Fibroblast of skin of abdomen (primary cell): ENCODE measurements around the gene NEK7.

Source experiments
- DNase-seq: peaks from one replicate; pipeline ENCODE4 v3.0.0-alpha.2; 2013

Gene NEK7

GRCh38 chr1:198147216-198147615 lies 9.6 kb upstream of the NEK7 start:
- no peak for DNase-seq

- no peak for DNase-seq
These were observed 6.4 kb upstream of the NEK7 start for GRCh38 chr1:198150369-198150768.

GRCh38 chr1:198151688-198152087 lies 5.1 kb upstream of the NEK7 start:
- DNase-seq: peak; percentile 49

GRCh38 chr1:198153103-198153502 lies 3.7 kb upstream of the NEK7 start:
- DNase-seq: peak; percentile 78

- no peak for DNase-seq
These were observed 3.0 kb upstream of the NEK7 start for GRCh38 chr1:198153804-198154203.

- peak; percentile 85 for DNase-seq
These were observed 1.5 kb upstream of the NEK7 start for GRCh38 chr1:198155253-198155652.

GRCh38 chr1:198156111-198156744 lies 570 bp upstream of the NEK7 start:
- peak; percentile 78 for DNase-seq

- DNase-seq: peak; percentile 92
These were observed 546 bp downstream of the NEK7 start for GRCh38 chr1:198157241-198157846.

- peak; percentile 36 for DNase-seq
These were observed 1.3 kb downstream of the NEK7 start for GRCh38 chr1:198157847-198158725.

- DNase-seq: peak; percentile 91
These were observed 2.2 kb downstream of the NEK7 start for GRCh38 chr1:198158735-198159589.

- DNase-seq: no peak
These were observed 3.4 kb downstream of the NEK7 start for GRCh38 chr1:198160222-198160621.

GRCh38 chr1:198160946-198161614 lies 4.3 kb downstream of the NEK7 start:
- DNase-seq: no peak

- no peak for DNase-seq
These were observed 4.9 kb downstream of the NEK7 start for GRCh38 chr1:198161718-198162090.

GRCh38 chr1:198162091-198162767 lies 5.4 kb downstream of the NEK7 start:
- no peak for DNase-seq

- no peak for DNase-seq
These were observed 9.3 kb downstream of the NEK7 start for GRCh38 chr1:198165927-198166647.

GRCh38 chr1:198166900-198167299 lies 10.1 kb downstream of the NEK7 start:
- no peak for DNase-seq

- no peak for DNase-seq
These were observed 10.7 kb downstream of the NEK7 start for GRCh38 chr1:198167436-198167934.

- DNase-seq: peak; percentile 85
These were observed 11.4 kb downstream of the NEK7 start for GRCh38 chr1:198168227-198168626.

GRCh38 chr1:198169672-198170071 lies 12.9 kb downstream of the NEK7 start:
- no peak for DNase-seq
